SK-N-SH (cell line): ENCODE data around the gene CDC14B. TPM values are rescaled to one million over a fixed set of nuclear protein-coding genes. Genes with fewer than 3 reads are reported as not detected.

Source experiments
- CTCF ChIA-PET: fragments of 300-600, 350-600 bp; formaldehyde crosslinking; extraction: SDS; loops from one replicate; lab custom pipeline; 2021; lab: Yijun Ruan, JAX
- POLR2A ChIA-PET: fragments of 350-600 bp; sonication (Branson Sonifier 250); formaldehyde crosslinking; extraction: SDS; loops from one replicate; lab custom pipeline; 2020; ENCODE audit warnings: antibody characterized with exemption, inconsistent platforms; lab: Yijun Ruan, JAX
- DNase-seq: peaks from one replicate; pipeline ENCODE4 v3.0.0; 2012
- H2AFZ ChIP-seq: fragments of 200-600 bp; sonication (generic); 2 replicates; pipeline ENCODE4 v1.8.1; 2016; ENCODE audit warnings: antibody characterized with exemption, mild to moderate bottlenecking, low read depth
- H3F3A ChIP-seq: fragments of 200-600 bp; sonication (generic); replicated peaks from 2 replicates; pipeline ENCODE3; 2016; ENCODE audit warnings: antibody characterized with exemption, mild to moderate bottlenecking; ENCODE audit not compliant: insufficient read depth
- H3K27ac ChIP-seq, 2 experiments: fragments of 200-500 bp in 1 of 2; fragments of 200-600 bp in 1 of 2; sonication (Bioruptor generic) in 1 of 2; sonication (generic), shearing (Covaris generic) in 1 of 2; 2 replicates each; pipeline versions ENCODE4 v1.5.1 to v1.6.1; 2014 to 2016; ENCODE audit warnings: low read depth in 2 of 2, inconsistent platforms in 1 of 2, low read length in 1 of 2, mild to moderate bottlenecking in 1 of 2, mixed read lengths in 1 of 2
- H3K27me3 ChIP-seq: fragments of 200-600 bp; sonication (generic), shearing (Covaris generic); 2 replicates; pipeline ENCODE4 v1.6.1; 2016; ENCODE audit warnings: mixed run types; ENCODE audit not compliant: insufficient read depth
- H3K36me3 ChIP-seq, 2 experiments: fragments of 200-500 bp in 1 of 2; fragments of 200-600 bp in 1 of 2; sonication (Bioruptor generic) in 1 of 2; sonication (generic) in 1 of 2; replicated peaks in 1 of 2; 2 replicates each; pipeline versions ENCODE3 to v1.5.1; 2014 to 2016; ENCODE audit warnings: low read length in 1 of 2, mild to moderate bottlenecking in 1 of 2; ENCODE audit not compliant: insufficient read depth in 2 of 2, control insufficient read depth in 1 of 2
- H3K4me1 ChIP-seq, 2 experiments: fragments of 200-500 bp in 1 of 2; fragments of 200-600 bp in 1 of 2; sonication (Bioruptor generic) in 1 of 2; sonication (generic), shearing (Covaris generic) in 1 of 2; 2 replicates each; pipeline versions ENCODE4 v1.5.1 to v1.6.1; 2014 to 2016; ENCODE audit warnings: low read depth in 1 of 2, low read length in 1 of 2, mixed run types in 1 of 2; ENCODE audit not compliant: insufficient read depth in 2 of 2, control insufficient read depth in 1 of 2
- H3K4me2 ChIP-seq: fragments of 200-600 bp; sonication (generic), shearing (Covaris generic); 2 replicates; pipeline ENCODE4 v1.6.1; 2017; ENCODE audit warnings: mixed run types
- H3K4me3 ChIP-seq, 2 experiments: fragments of 200-500 bp in 1 of 2; fragments of 200-600 bp in 1 of 2; sonication (Bioruptor generic) in 1 of 2; sonication (generic), shearing (Covaris generic) in 1 of 2; 2 replicates each; pipeline versions ENCODE4 v1.5.1 to v1.8.1; 2014 to 2016; ENCODE audit warnings: low read depth in 2 of 2, inconsistent platforms in 1 of 2, low read length in 1 of 2, mild to moderate bottlenecking in 1 of 2, mixed read lengths in 1 of 2, moderate library complexity in 1 of 2
- H3K79me2 ChIP-seq: fragments of 200-600 bp; sonication (generic); 2 replicates; pipeline ENCODE4 v1.8.1; 2017; ENCODE audit warnings: mild to moderate bottlenecking; ENCODE audit not compliant: insufficient read depth
- H3K9ac ChIP-seq: fragments of 200-600 bp; sonication (generic); 2 replicates; pipeline ENCODE4 v1.6.1; 2017; ENCODE audit warnings: mixed run types
- H3K9me2 ChIP-seq: fragments of 200-600 bp; sonication (generic); 2 replicates; pipeline ENCODE4 v1.6.1; 2017; ENCODE audit warnings: mixed run types
- H3K9me3 ChIP-seq: fragments of 200-600 bp; sonication (generic); 2 replicates; pipeline ENCODE4 v1.6.1; 2017; ENCODE audit warnings: mixed run types, mild to moderate bottlenecking, moderate library complexity
- H4K20me1 ChIP-seq: fragments of 200-600 bp; sonication (generic); 2 replicates; pipeline ENCODE4 v1.6.1; 2017; ENCODE audit warnings: mild to moderate bottlenecking, mixed run types; ENCODE audit not compliant: insufficient read depth
- FOXJ3 ChIP-seq: sonication (generic); formaldehyde crosslinking; IDR thresholded peaks from 2 replicates; pipeline ENCODE4 v1.5.1; 2020; ENCODE audit warnings: mild to moderate bottlenecking, missing genetic modification reagents
- GABPA ChIP-seq: IDR thresholded peaks from 2 replicates; pipeline ENCODE4 v1.4.0; 2012; ENCODE audit warnings: low read depth, mild to moderate bottlenecking
- GATA2 ChIP-seq: sonication (generic); formaldehyde crosslinking; IDR thresholded peaks from 2 replicates; pipeline ENCODE4 v1.5.0; 2020; ENCODE audit warnings: mild to moderate bottlenecking, missing genetic modification reagents
- IRF3 ChIP-seq: fragments of 150-350 bp; IDR thresholded peaks from 2 replicates; pipeline ENCODE4 v1.6.1; 2016; ENCODE audit warnings: mild to moderate bottlenecking, low read depth, low read length
- JUND ChIP-seq: IDR thresholded peaks from 2 replicates; pipeline ENCODE4 v1.4.0; 2012
- MEF2A ChIP-seq: IDR thresholded peaks from 2 replicates; pipeline ENCODE4 v1.4.0; 2012; ENCODE audit warnings: low read depth, borderline replicate concordance
- NRF1 ChIP-seq: IDR thresholded peaks from 2 replicates; pipeline ENCODE4 v1.6.1; 2012; ENCODE audit warnings: low read depth, mild to moderate bottlenecking, low read length
- RAD21 ChIP-seq: IDR thresholded peaks from 2 replicates; pipeline ENCODE4 v1.6.1; 2012; ENCODE audit warnings: mild to moderate bottlenecking, low read length
- RFX5 ChIP-seq: IDR thresholded peaks from 2 replicates; pipeline ENCODE4 v1.6.1; 2012; ENCODE audit warnings: mild to moderate bottlenecking, improper control_type of control experiment, low read length
- RXRA ChIP-seq: IDR thresholded peaks from 2 replicates; pipeline ENCODE4 v1.4.0; 2012; ENCODE audit warnings: low read depth, mild to moderate bottlenecking, borderline replicate concordance
- SMC3 ChIP-seq: IDR thresholded peaks from 2 replicates; pipeline ENCODE4 v1.6.1; 2012; ENCODE audit warnings: low read depth, low read length, improper control_type of control experiment
- TAF1 ChIP-seq: IDR thresholded peaks from 2 replicates; pipeline ENCODE4 v1.6.1; 2012; ENCODE audit warnings: low read depth, mild to moderate bottlenecking, low read length, moderate library complexity, borderline replicate concordance
- TEAD4 ChIP-seq: IDR thresholded peaks from 2 replicates; pipeline ENCODE4 v1.4.0; 2012; ENCODE audit warnings: mild to moderate bottlenecking, borderline replicate concordance; ENCODE audit not compliant: insufficient read depth
- ZBTB33 ChIP-seq: IDR thresholded peaks from 2 replicates; pipeline ENCODE4 v1.4.0; 2012; ENCODE audit warnings: low read depth, borderline replicate concordance
- WGBS: methylation state at CpG from one replicate; pipeline ENCODE4 v1.1.6; 2017; ENCODE audit warnings: low lambda C conversion rate; 5-methylcytosine and 5-hydroxymethylcytosine counted together
- polyA plus RNA-seq, 3 experiments: library from polyadenylated mRNA; depleted of rRNA; stranded (reverse); fragments of >200 nt; gene quantifications; 2 replicates each; pipeline ENCODE4 v1.2.3, GENCODE V29; 2012

The CDC14B gene
- polyA plus RNA-seq, 1 of the 3 experiments (the other 2 are of a cell fraction), result 10.1 TPM

GRCh38 chr9:96599298-96599697, 20.3 kb downstream of the CDC14B start:
- WGBS, result 93% methylated on average over 5 of the region's 5 CpGs
- Histone ChIP-seq H3K27ac (no peak overlapping the region), H3K9me3 (no peaks in the 10 kb centered on the region), H3K79me2 (peaks cover 44% of the 10 kb centered on the region), H3K36me3 (no peaks in the 10 kb centered on the region), H3K9me2 (no peaks in the 10 kb centered on the region), H3F3A (no peaks in the 10 kb centered on the region), H4K20me1 (peaks cover 5% of the 10 kb centered on the region; the same call in 1 of the 2 replicates), H3K9ac (no peak overlapping the region)
- CTCF ChIA-PET, result interaction anchor here (1.0 to 1.1 kb wide), 3 partner anchors 9 to 218 kb away, joined by 3 read pairs; no protein-coding TSS in a partner anchor
- POLR2A ChIA-PET, result no interaction called here
- no peak for TF ChIP-seq RAD21
- TF ChIP-seq TAF1, result no peak
- TF ChIP-seq IRF3, result no peak
- no peak for TF ChIP-seq TEAD4
- no peak for TF ChIP-seq ZBTB33
- TF ChIP-seq NRF1, result no peak
- TF ChIP-seq RFX5, result no peak
- no peak for TF ChIP-seq GATA2 (CRISPR knock-in tag)
- no peak for TF ChIP-seq FOXJ3
- TF ChIP-seq JUND, result no peak
- no peak for TF ChIP-seq RXRA
- no peak for TF ChIP-seq GABPA
- no peak for TF ChIP-seq SMC3
- TF ChIP-seq, all 33 proteins: peak for 0
- H3K4me2 ChIP-seq, result no peak overlapping the region
- H2AFZ ChIP-seq, result no peak overlapping the region
- no peaks in the 10 kb centered on the region; a peak in 1 of 4 replicates for H3K4me1 ChIP-seq
- H3K4me3 ChIP-seq, result no peak overlapping the region
- H3K27me3 ChIP-seq, result no peaks in the 10 kb centered on the region
- no peak for DNase-seq

- Histone ChIP-seq H3K4me3 (no peak overlapping the region), H3F3A (no peaks in the 10 kb centered on the region), H3K79me2 (peaks cover 58% of the 10 kb centered on the region), H3K9me2 (no peaks in the 10 kb centered on the region), H3K36me3 (no peaks in the 10 kb centered on the region), H3K9ac (no peak overlapping the region), H3K4me1 (no peaks in the 10 kb centered on the region), H3K9me3 (no peaks in the 10 kb centered on the region), H3K27ac (no peak overlapping the region), H2AFZ (no peak overlapping the region), H3K4me2 (no peak overlapping the region), H3K27me3 (no peaks in the 10 kb centered on the region), H4K20me1 (peaks cover 5% of the 10 kb centered on the region; the same call in 1 of the 2 replicates)
- ChIA-PET POLR2A (no interaction called here), CTCF (interaction anchor here (1.2 kb wide), 1 partner anchor 16 kb away, joined by 6 read pairs; no protein-coding TSS in a partner anchor)
- no peak for DNase-seq
- WGBS, result 93% methylated on average over 5 of the region's 5 CpGs
- TF ChIP-seq GABPA, result no peak
- TF ChIP-seq MEF2A, result no peak
- no peak for TF ChIP-seq SMC3
Observed at GRCh38 chr9:96596601-96597111, 23.0 kb downstream of the CDC14B start.
